K562 (cell line): ENCODE measurements around the gene GINS2. TPM values are rescaled to one million over a fixed set of nuclear protein-coding genes. Genes with fewer than 3 reads are reported as not detected.
A peak's percentile ranks its signal among the peaks of the same experiment; 100 is the strongest.

Experiments used
- BRCA1 ChIP-seq, 2 experiments: fragments of 450-650 bp in 1 of 2; sonication (generic) in 1 of 2; formaldehyde crosslinking in 1 of 2; IDR thresholded peaks; 2 replicates each; pipeline versions ENCODE4 v1.5.0 to v1.6.1; 2017 to 2020; ENCODE audit warnings: mild to moderate bottlenecking in 1 of 2, missing genetic modification reagents in 1 of 2
- CHD1 ChIP-seq: fragments of 200-600 bp; sonication (generic); IDR thresholded peaks from one replicate; pipeline ENCODE4 v1.6.1; 2012; ENCODE audit warnings: mild to moderate bottlenecking, moderate library complexity, low read length, inconsistent platforms
- ETS2 ChIP-seq: IDR thresholded peaks from 2 replicates; pipeline ENCODE4 v1.6.1; 2016; ENCODE audit warnings: borderline replicate concordance, missing genetic modification characterization, mild to moderate bottlenecking, moderate library complexity, missing compliant biosample characterization; ENCODE audit not compliant: poor library complexity, severe bottlenecking
- GTF2B ChIP-seq: IDR thresholded peaks from 2 replicates; pipeline ENCODE4 v1.6.1; 2011; ENCODE audit not compliant: insufficient read length; ENCODE audit errors: extremely low read depth
- HNRNPH1 ChIP-seq: fragments of 200-400 bp; formaldehyde crosslinking; optimal IDR thresholded peaks from 2 replicates; pipeline ENCODE3; 2017; ENCODE audit warnings: low read depth, mild to moderate bottlenecking, low read length, moderate library complexity
- PCBP1 ChIP-seq: fragments of 200-400 bp; formaldehyde crosslinking; IDR thresholded peaks from 2 replicates; pipeline ENCODE4 v1.6.1; 2018; ENCODE audit warnings: mild to moderate bottlenecking, low read depth, low read length; ENCODE audit not compliant: poor library complexity, severe bottlenecking
- RNF2 ChIP-seq: sonication (generic); IDR thresholded peaks from 2 replicates; pipeline ENCODE4 v1.6.1; 2016
- RNF219 ChIP-seq: fragments of 250-450 bp; sonication (Bioruptor Pico); IDR thresholded peaks from 2 replicates; pipeline ENCODE4 v1.5.0; 2022; ENCODE audit warnings: mild to moderate bottlenecking
- SPI1 ChIP-seq: IDR thresholded peaks from 2 replicates; pipeline ENCODE4 v1.6.1; 2011; ENCODE audit warnings: low read depth, low read length, control low read depth, borderline replicate concordance
- WHSC1 ChIP-seq: IDR thresholded peaks from one replicate; pipeline ENCODE4 v1.6.1; 2012; ENCODE audit warnings: low read length, control low read depth, inconsistent platforms
- XRCC4 ChIP-seq: IDR thresholded peaks from one replicate; pipeline ENCODE4 v1.6.1; 2011; ENCODE audit not compliant: insufficient read depth, insufficient read length; ENCODE audit errors: extremely low read depth
- ZBTB5 ChIP-seq: fragments of 450-650 bp; IDR thresholded peaks from 2 replicates; pipeline ENCODE4 v1.6.1; 2017; ENCODE audit warnings: antibody characterized with exemption
- ZNF146 ChIP-seq: IDR thresholded peaks from one replicate; pipeline ENCODE4 v1.6.1; 2018; ENCODE audit warnings: missing compliant biosample characterization; ENCODE audit not compliant: unreplicated experiment
- ZNF551 ChIP-seq: fragments of 250-450 bp; sonication (Bioruptor Pico); IDR thresholded peaks from 2 replicates; pipeline ENCODE4 v1.5.0; 2021; ENCODE audit warnings: mild to moderate bottlenecking, moderate library complexity
- polyA plus RNA-seq, 8 experiments: library from polyadenylated mRNA; depleted of rRNA in 4 of 8; stranded (reverse) in 5 of 8; unstranded in 3 of 8; fragments of >200 nt; fragmentation: Nextera tagmentation in 2 of 8; fragmentation: Illumina TruSeq in 1 of 8; extraction: Ambion mirVana in 2 of 8; extraction: Trizol in 1 of 8; gene quantifications; 2 replicates each; pipeline versions ENCODE4 v1.2.1 to v1.2.3, GENCODE V29; 2011 to 2014; ENCODE audit warnings: inconsistent platforms in 1 of 8, missing spikeins in 1 of 8
- total RNA-seq, 7 experiments: library from RNA; depleted of rRNA in 6 of 7; stranded (reverse); fragments of >200 nt in 6 of 7; fragmentation: Illumina TruSeq in 2 of 7; extraction: Trizol in 2 of 7; gene quantifications; 2 replicates each; pipeline versions ENCODE4 v1.2.1 to v1.2.3, GENCODE V29; 2011 to 2021; ENCODE audit warnings: low replicate concordance in 1 of 7
- TF ChIP-seq, protein P1 (sequence below): fragments of 250-450 bp; sonication (Bioruptor Pico); IDR thresholded peaks from 2 replicates; pipeline ENCODE4 v1.9.0; 2021; ENCODE audit warnings: mild to moderate bottlenecking
- TF ChIP-seq, protein P2 (sequence below): fragments of 250-450 bp; sonication (Bioruptor Pico); IDR thresholded peaks from 2 replicates; pipeline ENCODE4 v1.4.0; 2020

Gene GINS2
- total and polyA plus RNA-seq, 9 of the 15 experiments (the other 6 are each of a cell fraction or from before 2014, with no cell fraction given), result 40.4 to 76.2 (median 44.6) TPM

DNA sequence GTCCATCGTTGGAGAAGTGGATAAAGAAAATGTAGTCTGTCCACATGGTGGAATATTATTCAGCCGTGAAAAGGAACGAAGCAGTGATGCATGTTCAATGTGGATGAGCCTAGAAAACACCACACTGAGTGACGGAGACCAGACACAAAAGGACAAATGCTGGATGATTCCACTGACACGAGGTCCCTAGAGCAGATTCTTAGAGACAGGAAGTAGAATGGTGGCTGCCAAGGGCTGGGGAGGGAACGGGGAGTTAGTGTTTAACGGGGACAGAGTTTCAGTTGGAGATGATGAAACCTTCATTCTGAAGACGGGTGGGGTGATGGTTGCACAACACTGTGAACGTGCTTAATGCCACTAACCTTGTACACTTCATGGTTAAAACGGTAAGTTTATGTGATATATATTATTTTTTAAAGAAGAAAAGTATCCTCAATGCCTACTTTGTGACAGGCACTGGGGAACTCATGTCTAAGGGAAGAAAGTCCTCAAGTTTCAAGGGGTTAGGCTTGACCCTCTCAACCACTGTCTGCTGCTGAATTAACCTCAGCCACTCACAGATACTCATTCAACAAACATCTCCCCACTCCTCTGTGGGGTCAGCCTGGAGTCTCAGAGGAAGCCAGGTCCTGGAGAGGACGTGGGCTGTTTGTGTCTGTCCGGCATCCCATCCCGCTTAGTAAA, 44.5 kb upstream of the GINS2 start (continued):
- TF ChIP-seq RNF219 (CRISPR knock-in tag) (no peak), CHD1 (no peak), ETS2 (tag) (no peak), WHSC1 (no peak), ZNF146 (CRISPR knock-in tag) (peak; percentile 99), RNF2 (0 out of 2 replicates have a peak, but pooled peaks have one; percentile 28), XRCC4 (no peak), ZBTB5 (no peak), PCBP1 (no peak), ZNF551 (CRISPR knock-in tag) (no peak), SPI1 (no peak), GTF2B (no peak), BRCA1 (IDR thresholded peaks at IDR 0.05) (no peak), BRCA1 (CRISPR knock-in tag; IDR thresholded peaks at IDR 0.05) (no peak), HNRNPH1 (no peak)
- TF ChIP-seq, protein P1, sequence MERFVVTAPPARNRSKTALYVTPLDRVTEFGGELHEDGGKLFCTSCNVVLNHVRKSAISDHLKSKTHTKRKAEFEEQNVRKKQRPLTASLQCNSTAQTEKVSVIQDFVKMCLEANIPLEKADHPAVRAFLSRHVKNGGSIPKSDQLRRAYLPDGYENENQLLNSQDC (CRISPR knock-in tag), result no peak
- TF ChIP-seq, protein P2, sequence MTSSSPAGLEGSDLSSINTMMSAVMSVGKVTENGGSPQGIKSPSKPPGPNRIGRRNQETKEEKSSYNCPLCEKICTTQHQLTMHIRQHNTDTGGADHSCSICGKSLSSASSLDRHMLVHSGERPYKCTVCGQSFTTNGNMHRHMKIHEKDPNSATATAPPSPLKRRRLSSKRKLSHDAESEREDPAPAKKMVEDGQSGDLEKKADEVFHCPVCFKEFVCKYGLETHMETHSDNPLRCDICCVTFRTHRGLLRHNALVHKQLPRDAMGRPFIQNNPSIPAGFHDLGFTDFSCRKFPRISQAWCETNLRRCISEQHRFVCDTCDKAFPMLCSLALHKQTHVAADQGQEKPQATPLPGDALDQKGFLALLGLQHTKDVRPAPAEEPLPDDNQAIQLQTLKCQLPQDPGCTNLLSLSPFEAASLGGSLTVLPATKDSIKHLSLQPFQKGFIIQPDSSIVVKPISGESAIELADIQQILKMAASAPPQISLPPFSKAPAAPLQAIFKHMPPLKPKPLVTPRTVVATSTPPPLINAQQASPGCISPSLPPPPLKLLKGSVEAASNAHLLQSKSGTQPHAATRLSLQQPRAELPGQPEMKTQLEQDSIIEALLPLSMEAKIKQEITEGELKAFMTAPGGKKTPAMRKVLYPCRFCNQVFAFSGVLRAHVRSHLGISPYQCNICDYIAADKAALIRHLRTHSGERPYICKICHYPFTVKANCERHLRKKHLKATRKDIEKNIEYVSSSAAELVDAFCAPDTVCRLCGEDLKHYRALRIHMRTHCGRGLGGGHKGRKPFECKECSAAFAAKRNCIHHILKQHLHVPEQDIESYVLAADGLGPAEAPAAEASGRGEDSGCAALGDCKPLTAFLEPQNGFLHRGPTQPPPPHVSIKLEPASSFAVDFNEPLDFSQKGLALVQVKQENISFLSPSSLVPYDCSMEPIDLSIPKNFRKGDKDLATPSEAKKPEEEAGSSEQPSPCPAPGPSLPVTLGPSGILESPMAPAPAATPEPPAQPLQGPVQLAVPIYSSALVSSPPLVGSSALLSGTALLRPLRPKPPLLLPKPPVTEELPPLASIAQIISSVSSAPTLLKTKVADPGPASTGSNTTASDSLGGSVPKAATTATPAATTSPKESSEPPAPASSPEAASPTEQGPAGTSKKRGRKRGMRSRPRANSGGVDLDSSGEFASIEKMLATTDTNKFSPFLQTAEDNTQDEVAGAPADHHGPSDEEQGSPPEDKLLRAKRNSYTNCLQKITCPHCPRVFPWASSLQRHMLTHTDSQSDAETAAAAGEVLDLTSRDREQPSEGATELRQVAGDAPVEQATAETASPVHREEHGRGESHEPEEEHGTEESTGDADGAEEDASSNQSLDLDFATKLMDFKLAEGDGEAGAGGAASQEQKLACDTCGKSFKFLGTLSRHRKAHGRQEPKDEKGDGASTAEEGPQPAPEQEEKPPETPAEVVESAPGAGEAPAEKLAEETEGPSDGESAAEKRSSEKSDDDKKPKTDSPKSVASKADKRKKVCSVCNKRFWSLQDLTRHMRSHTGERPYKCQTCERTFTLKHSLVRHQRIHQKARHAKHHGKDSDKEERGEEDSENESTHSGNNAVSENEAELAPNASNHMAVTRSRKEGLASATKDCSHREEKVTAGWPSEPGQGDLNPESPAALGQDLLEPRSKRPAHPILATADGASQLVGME, result no peak
